HEK293 (cell line): ENCODE data around the gene MORN1.

ENCODE experiments used
- CTCF ChIP-seq: fragments of 450-650 bp; formaldehyde crosslinking; IDR thresholded peaks from 2 replicates; pipeline ENCODE4 v1.5.1; 2016; ENCODE audit warnings: missing biosample characterization, missing genetic modification characterization
- EGR2 ChIP-seq: fragments of 450-650 bp; formaldehyde crosslinking; IDR thresholded peaks from 2 replicates; pipeline ENCODE4 v1.5.1; 2016; ENCODE audit warnings: low read depth, missing biosample characterization, missing genetic modification characterization
- GLI4 ChIP-seq: fragments of 450-650 bp; formaldehyde crosslinking; IDR thresholded peaks from 2 replicates; pipeline ENCODE4 v1.5.1; 2016; ENCODE audit warnings: missing biosample characterization, missing genetic modification characterization
- REST ChIP-seq: fragments of 450-650 bp; formaldehyde crosslinking; IDR thresholded peaks from 2 replicates; pipeline ENCODE4 v1.5.1; 2016; ENCODE audit warnings: missing biosample characterization, missing genetic modification characterization
- ZNF138 ChIP-seq: fragments of 450-650 bp; formaldehyde crosslinking; IDR thresholded peaks from 2 replicates; pipeline ENCODE4 v1.5.1; 2016; ENCODE audit warnings: missing biosample characterization, missing genetic modification characterization, borderline replicate concordance
- ZNF146 ChIP-seq: fragments of 450-650 bp; formaldehyde crosslinking; IDR thresholded peaks from 2 replicates; pipeline ENCODE4 v1.5.1; 2016; ENCODE audit warnings: missing biosample characterization, missing genetic modification characterization
- ZNF654 ChIP-seq: fragments of 450-650 bp; formaldehyde crosslinking; IDR thresholded peaks from 2 replicates; pipeline ENCODE4 v1.5.1; 2016; ENCODE audit warnings: low read depth, missing biosample characterization, missing genetic modification characterization
- ZNF670 ChIP-seq: fragments of 450-650 bp; formaldehyde crosslinking; IDR thresholded peaks from 2 replicates; pipeline ENCODE4 v1.5.1; 2016; ENCODE audit warnings: missing biosample characterization, missing genetic modification characterization, low read depth
- ZNF76 ChIP-seq: fragments of 450-650 bp; formaldehyde crosslinking; IDR thresholded peaks from 2 replicates; pipeline ENCODE4; 2016; ENCODE audit warnings: low read depth, missing biosample characterization, missing genetic modification characterization, borderline replicate concordance
- ZNF777 ChIP-seq: fragments of 450-650 bp; formaldehyde crosslinking; IDR thresholded peaks from 2 replicates; pipeline ENCODE4 v1.5.1; 2017; ENCODE audit warnings: missing biosample characterization, missing genetic modification characterization, borderline replicate concordance
- ZSCAN30 ChIP-seq: fragments of 450-650 bp; IDR thresholded peaks from 2 replicates; pipeline ENCODE4 v1.5.1; 2018; ENCODE audit warnings: missing biosample characterization, mild to moderate bottlenecking, missing genetic modification characterization, moderate library complexity

- TF ChIP-seq ZNF146 (tag by site-specific recombination) (no peak), CTCF (tag by site-specific recombination) (no peak), REST (tag by site-specific recombination) (no peak), ZNF670 (no peak), ZNF654 (tag by site-specific recombination) (no peak), ZNF76 (tag by site-specific recombination) (no peak), EGR2 (tag by site-specific recombination) (no peak), ZNF777 (tag by site-specific recombination) (no peak), ZNF138 (tag by site-specific recombination) (no peak), ZSCAN30 (tag by site-specific recombination) (no peak), GLI4 (tag by site-specific recombination) (no peak)
Observed at GRCh38 chr1:2330519-2331199, 60.7 kb downstream of the MORN1 start.
